ENCODE data around the gene ODAD4. TPM values are rescaled to one million over a fixed set of nuclear protein-coding genes. Genes with fewer than 3 reads are reported as not detected.
"Not testable (repeated sequence)": the region's sequence is repeated elsewhere in the genome, so short reads cannot be mapped to it uniquely, and the experiment has no call there.

ODAD4 gene
- total and polyA plus RNA-seq, 5 donors, result 0.71 to 2.0 (median 0.75) TPM

GRCh38 chr17:42010898-42011516 lies 80.6 kb downstream of the ODAD4 start:
- Histone ChIP-seq H3K4me3 (ENCODE audit: low read length) (no peak overlapping the region), H3K9me3 (ENCODE audit: control insufficient read depth, low read length) (no peaks in the 10 kb centered on the region), H3K27me3 (ENCODE audit: control insufficient read depth, insufficient read depth) (no peaks in the 10 kb centered on the region), H3K4me1 (ENCODE audit: control insufficient read depth, insufficient read depth, low read length) (peaks cover 7% of the 10 kb centered on the region), H3K27ac (ENCODE audit: low read length) (no peak overlapping the region)
- 95% methylated on average over 3 of the region's 3 CpGs for WGBS
- intact Hi-C loops (cut with DNase I), result loop anchor here in 1 of 4 donors (5.0 kb wide), 1 partner anchor 44 kb away; the partner anchor contains the start of gene CNP
- DNase-seq (no peak), ATAC-seq (no peak)

GRCh38 chr17:42012363-42012762 lies 81.9 kb downstream of the ODAD4 start:
- not testable (repeated sequence) for H3K27ac ChIP-seq (ENCODE audit: low read length); H3K4me1 ChIP-seq (ENCODE audit: control insufficient read depth, insufficient read depth, low read length); ATAC-seq; DNase-seq; H3K9me3 ChIP-seq (ENCODE audit: control insufficient read depth, low read length); H3K4me3 ChIP-seq (ENCODE audit: low read length); H3K27me3 ChIP-seq (ENCODE audit: control insufficient read depth, insufficient read depth)
- intact Hi-C loops (cut with DNase I), result loop anchor here in 1 of 4 donors (5.0 kb wide), 1 partner anchor 45 kb away; the partner anchor contains the start of gene CNP
- 83% methylated on average over 4 of the region's 4 CpGs for WGBS

- H3K27ac ChIP-seq (ENCODE audit: low read length); DNase-seq; H3K27me3 ChIP-seq (ENCODE audit: control insufficient read depth, insufficient read depth); H3K4me3 ChIP-seq (ENCODE audit: low read length); H3K4me1 ChIP-seq (ENCODE audit: control insufficient read depth, insufficient read depth, low read length); H3K9me3 ChIP-seq (ENCODE audit: control insufficient read depth, low read length); ATAC-seq: not testable (repeated sequence)
- 93% methylated on average over 12 of the region's 12 CpGs for WGBS
- intact Hi-C loops (cut with DNase I), result loop anchor here in 1 of 4 donors (5.0 kb wide), 1 partner anchor 46 kb away; the partner anchor contains the start of gene CNP
These were observed 83.3 kb downstream of the ODAD4 start for GRCh38 chr17:42013740-42014139.

Other genes starting within 250 kb of the ODAD4 start
- 1,000 to 10,000 TPM in 2 of 4 donors, 100 to 1,000 TPM in 2; 959 to 1,186 (median 1,014) TPM for gene EIF1, start 241.7 kb upstream of the ODAD4 start, total RNA-seq
- 983 TPM for gene EIF1, start 241.7 kb upstream of the ODAD4 start, polyA plus RNA-seq
- gene GAST, start 218.3 kb upstream of the ODAD4 start, total RNA-seq, result not detected
- not detected for gene GAST, start 218.3 kb upstream of the ODAD4 start, polyA plus RNA-seq
- gene HAP1, start 196.0 kb upstream of the ODAD4 start, total RNA-seq, result not detected
- gene HAP1, start 196.0 kb upstream of the ODAD4 start, polyA plus RNA-seq, result 0.05 TPM
- gene JUP, start 143.9 kb upstream of the ODAD4 start, total RNA-seq, result 100 to 1,000 TPM; 135 to 239 (median 187) TPM
- 145 TPM for gene JUP, start 143.9 kb upstream of the ODAD4 start, polyA plus RNA-seq
- 10 to 100 TPM; 12.1 to 17.1 (median 13.9) TPM for gene P3H4, start 118.7 kb upstream of the ODAD4 start, total RNA-seq
- gene P3H4, start 118.7 kb upstream of the ODAD4 start, polyA plus RNA-seq, result 9.8 TPM
- gene FKBP10, start 117.6 kb upstream of the ODAD4 start, total RNA-seq, result 10 to 100 TPM; 26.5 to 42.7 (median 38.8) TPM
- 24.8 TPM for gene FKBP10, start 117.6 kb upstream of the ODAD4 start, polyA plus RNA-seq
- 10 to 100 TPM; 29.1 to 46.6 (median 32.1) TPM for gene NT5C3B, start 94.4 kb upstream of the ODAD4 start, total RNA-seq
- 40.5 TPM for gene NT5C3B, start 94.4 kb upstream of the ODAD4 start, polyA plus RNA-seq
- gene KLHL10, start 92.8 kb upstream of the ODAD4 start, total RNA-seq, result under 1 TPM in 3 of 4 donors, not detected in 1; 0.26 to 0.33 (median 0.28) TPM
- 0.09 TPM for gene KLHL10, start 92.8 kb upstream of the ODAD4 start, polyA plus RNA-seq
- gene KLHL11, start 65.2 kb upstream of the ODAD4 start, total RNA-seq, result 1 to 10 TPM; 5.1 to 6.7 (median 5.5) TPM
- gene KLHL11, start 65.2 kb upstream of the ODAD4 start, polyA plus RNA-seq, result 1.9 TPM
- gene ACLY, start 11.7 kb upstream of the ODAD4 start, total RNA-seq, result 10 to 100 TPM; 24.7 to 50.8 (median 38.4) TPM
- gene ACLY, start 11.7 kb upstream of the ODAD4 start, polyA plus RNA-seq, result 23.0 TPM
- gene CNP, start 36.2 kb downstream of the ODAD4 start, total RNA-seq, result 10 to 100 TPM; 37.1 to 41.1 (median 39.2) TPM
- 32.1 TPM for gene CNP, start 36.2 kb downstream of the ODAD4 start, polyA plus RNA-seq
- 10 to 100 TPM; 56.2 to 81.5 (median 65.3) TPM for gene DNAJC7, start 86.8 kb downstream of the ODAD4 start, total RNA-seq
- gene DNAJC7, start 86.8 kb downstream of the ODAD4 start, polyA plus RNA-seq, result 60.7 TPM
- 10 to 100 TPM; 39.1 to 47.9 (median 40.4) TPM for gene NKIRAS2, start 89.5 kb downstream of the ODAD4 start, total RNA-seq
- 53.9 TPM for gene NKIRAS2, start 89.5 kb downstream of the ODAD4 start, polyA plus RNA-seq
- 1 to 10 TPM in 1 of 4 donors, under 1 TPM in 3; 0.60 to 1.2 (median 0.66) TPM for gene C17orf113, start 120.0 kb downstream of the ODAD4 start, total RNA-seq
- gene C17orf113, start 120.0 kb downstream of the ODAD4 start, polyA plus RNA-seq, result 0.91 TPM
- under 1 TPM in 3 of 4 donors, not detected in 1; 0.29 to 0.42 (median 0.31) TPM for gene ZNF385C, start 167.9 kb downstream of the ODAD4 start, total RNA-seq
- 0.32 TPM for gene ZNF385C, start 167.9 kb downstream of the ODAD4 start, polyA plus RNA-seq
- gene DHX58, start 182.1 kb downstream of the ODAD4 start, total RNA-seq, result 1 to 10 TPM; 5.4 to 8.0 (median 6.1) TPM
- 7.2 TPM for gene DHX58, start 182.1 kb downstream of the ODAD4 start, polyA plus RNA-seq
- gene KAT2A, start 190.8 kb downstream of the ODAD4 start, total RNA-seq, result 10 to 100 TPM; 15.8 to 32.4 (median 23.3) TPM
- gene KAT2A, start 190.8 kb downstream of the ODAD4 start, polyA plus RNA-seq, result 30.1 TPM
- gene HSPB9, start 192.2 kb downstream of the ODAD4 start, total RNA-seq, result under 1 TPM in 3 of 4 donors, not detected in 1; 0.20 to 0.21 (median 0.20) TPM
- 0.18 TPM for gene HSPB9, start 192.2 kb downstream of the ODAD4 start, polyA plus RNA-seq
- 10 to 100 TPM; 39.9 to 58.1 (median 53.8) TPM for gene RAB5C, start 224.4 kb downstream of the ODAD4 start, total RNA-seq
- gene RAB5C, start 224.4 kb downstream of the ODAD4 start, polyA plus RNA-seq, result 55.0 TPM

Data from right cardiac atrium (tissue), 5 donors.